GM18502 (cell line): ENCODE results near the gene TMEM207.
"Not testable (repeated sequence)": the region's sequence is repeated elsewhere in the genome, so short reads cannot be mapped to it uniquely, and the experiment has no call there.

Source experiments
- ATAC-seq: cut with Tn5 transposase; IDR thresholded peaks from one replicate; pipeline ENCODE4 v1.9.1; 2021; ENCODE audit warnings: mild to moderate bottlenecking; ENCODE audit not compliant: unreplicated experiment, poor library complexity

The TMEM207 gene

DNA sequence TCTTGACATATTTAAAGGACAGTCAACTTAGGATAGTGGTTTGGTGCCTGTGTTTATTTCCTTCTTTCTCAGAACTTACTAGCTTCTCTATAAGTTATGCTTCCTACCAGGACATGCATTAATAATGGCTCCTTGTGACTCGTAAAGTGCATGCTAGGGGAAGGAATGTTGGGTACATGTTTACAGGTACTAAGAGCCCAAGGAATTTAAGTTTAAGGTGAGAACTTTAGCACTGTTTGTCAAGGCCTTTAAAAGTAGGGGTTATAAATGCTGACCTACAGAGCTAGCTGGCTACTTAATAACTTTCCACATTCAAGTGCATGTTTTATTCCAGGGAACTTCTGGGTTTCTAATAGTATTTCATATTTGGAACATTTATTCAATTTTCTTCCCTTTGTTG, at the start of gene TMEM207:
TSS of gene TMEM207 (minus strand) at position 101 of the 400 bp plus-strand sequence. CDS start at position 9, 92 bp downstream.
- no peak for ATAC-seq

DNA sequence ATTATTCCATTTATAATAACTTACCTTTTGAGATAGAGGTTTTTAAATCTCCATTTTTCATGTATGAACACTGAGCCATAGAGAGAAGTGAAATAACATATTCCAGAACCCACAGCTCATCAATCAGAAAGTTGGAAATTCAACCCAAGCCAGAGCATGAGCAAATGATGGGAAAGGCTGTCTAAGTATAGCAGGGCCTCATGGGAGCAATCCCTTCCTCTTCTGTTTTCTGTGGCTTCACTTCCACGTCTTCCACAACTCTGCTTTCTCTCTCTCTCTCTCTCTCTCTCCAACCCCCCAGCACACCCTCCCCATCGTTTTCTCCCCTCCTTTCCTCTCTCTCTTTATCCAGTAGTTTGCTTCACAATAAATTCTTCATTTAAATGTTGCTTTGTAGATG, 49.4 kb upstream of the TMEM207 start:
- ATAC-seq = no peak

DNA sequence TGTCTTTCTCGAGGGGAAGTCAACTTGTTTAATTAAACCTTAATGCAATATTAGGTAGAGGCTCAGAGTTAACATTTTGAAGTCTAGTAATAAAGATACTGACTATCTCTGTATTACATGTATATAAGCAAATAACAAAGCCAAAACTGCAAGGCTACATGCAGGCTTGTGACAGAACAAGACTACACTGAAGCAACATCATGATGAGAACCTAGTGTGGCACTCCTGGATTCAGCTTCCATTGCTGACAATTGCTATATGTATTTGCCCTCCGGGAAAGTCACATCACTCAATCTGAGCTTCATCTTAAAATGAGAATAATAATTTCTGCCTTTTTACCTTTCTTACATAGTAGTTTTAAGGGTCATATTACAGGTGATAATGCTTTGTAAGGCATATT, 48.6 kb upstream of the TMEM207 start:
- no peak for ATAC-seq

DNA sequence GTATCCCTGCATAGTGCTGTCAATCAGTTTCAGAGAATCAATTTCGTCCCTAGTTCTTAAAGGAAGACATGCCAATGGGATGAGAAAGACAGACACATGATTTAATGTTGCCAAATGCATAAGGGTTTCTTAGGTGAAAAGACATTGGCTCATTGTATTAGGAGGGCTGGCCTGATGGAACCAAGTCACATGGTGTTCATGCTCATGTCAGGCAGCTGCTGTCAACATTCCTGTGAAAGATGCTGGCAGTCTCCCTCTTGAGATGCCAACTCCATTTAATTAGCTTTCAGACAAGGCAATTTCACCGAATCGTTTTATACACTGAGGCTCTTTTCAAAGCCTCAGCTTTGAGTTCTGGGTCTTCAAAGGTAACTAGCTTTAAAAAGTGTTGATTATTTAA, 48.1 kb upstream of the TMEM207 start:
- ATAC-seq = no peak

DNA sequence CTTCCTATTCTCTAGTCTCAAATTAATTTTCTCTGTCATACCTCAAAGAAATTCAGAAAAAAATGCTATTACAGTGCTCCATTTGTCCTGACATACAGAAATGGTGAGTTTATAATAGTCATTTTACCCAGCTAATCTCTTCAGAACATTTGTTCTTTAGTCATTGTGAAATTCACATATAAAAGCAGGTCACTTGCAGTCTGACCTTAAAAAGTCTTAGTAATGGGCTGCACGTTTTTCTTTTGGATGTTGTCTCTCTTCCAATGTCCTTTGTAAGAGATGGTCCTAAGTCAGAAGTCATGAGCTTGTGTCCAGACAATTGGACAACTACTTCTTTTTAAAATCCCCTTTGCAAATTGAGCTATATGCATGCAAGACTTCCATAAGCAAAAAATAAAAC, 47.2 kb upstream of the TMEM207 start:
- ATAC-seq = no peak

DNA sequence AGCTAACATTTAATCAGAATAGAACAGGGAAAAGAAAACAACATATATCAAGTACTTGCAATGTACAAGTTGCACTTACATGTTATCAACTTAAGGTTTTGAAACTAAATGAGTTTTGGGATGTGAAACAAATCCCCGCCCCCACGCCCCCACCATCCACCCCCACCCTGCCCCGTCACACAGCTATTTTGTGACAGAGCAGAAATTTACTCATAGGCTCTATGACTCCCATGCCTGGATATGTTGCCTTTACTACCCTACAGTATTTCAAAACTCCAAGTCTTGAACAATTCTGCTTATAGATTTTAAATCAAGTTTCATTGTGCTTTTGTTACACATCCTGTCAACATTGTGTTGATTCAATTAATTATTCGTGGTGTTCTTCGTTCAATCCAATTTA, 46.1 kb upstream of the TMEM207 start:
- ATAC-seq = no peak

DNA sequence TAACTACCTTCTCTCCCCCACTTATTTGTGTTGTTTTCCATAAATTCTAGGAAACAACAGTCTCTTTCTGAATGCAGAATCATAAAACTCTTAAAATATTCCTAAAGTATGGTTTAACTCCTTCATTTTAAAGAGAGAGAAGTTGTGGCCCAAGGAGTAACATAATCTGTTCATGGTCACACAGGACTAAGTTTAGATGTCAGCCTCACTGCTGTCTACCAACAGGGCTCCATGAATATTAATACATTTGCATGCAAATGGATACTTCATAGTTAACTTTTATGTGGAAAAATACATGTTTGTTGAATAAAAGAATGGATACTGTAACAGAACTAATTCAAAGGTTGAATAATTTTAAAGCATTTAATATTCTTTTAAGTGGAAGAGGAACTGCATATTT, 45.7 kb upstream of the TMEM207 start:
- no peak for ATAC-seq

DNA sequence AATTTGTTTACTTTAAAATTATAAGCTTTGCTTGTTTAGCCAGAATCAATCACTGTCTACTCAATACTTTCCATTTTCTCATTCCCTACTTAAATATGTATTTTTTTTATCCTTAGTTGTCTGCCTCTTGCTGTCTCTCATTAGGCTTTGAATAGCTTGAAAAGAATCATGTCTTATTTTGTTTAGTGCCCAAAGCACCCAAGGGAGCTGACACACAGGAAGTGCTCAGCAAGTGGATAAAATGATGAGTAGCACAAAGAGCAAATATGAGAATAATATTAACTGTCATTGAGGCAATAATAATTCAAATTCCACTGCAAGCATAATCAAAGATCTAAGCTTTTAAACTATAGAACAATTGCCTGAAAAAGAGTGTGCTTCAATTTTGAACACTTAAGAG, 45.2 kb upstream of the TMEM207 start:
- no peak for ATAC-seq

DNA sequence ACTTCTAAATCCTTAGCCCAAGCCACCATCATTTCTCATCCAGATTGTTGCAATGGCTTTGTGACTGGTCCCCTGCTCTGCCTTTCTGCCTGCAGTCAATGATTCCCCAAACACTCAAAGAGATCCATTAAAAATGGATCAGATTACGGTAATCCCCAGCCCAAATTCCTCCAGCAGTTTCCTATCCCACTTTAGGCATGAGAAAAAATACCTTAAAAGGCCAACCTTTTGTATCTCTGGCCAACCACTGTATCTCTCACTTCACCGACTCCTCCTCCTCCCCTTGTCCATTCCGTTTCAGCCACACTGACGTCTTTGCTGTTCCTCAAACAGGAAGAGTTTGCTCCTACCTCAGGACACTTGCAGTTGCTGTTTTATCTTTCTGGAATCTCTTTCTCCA, 43.3 kb upstream of the TMEM207 start:
- no peak for ATAC-seq

DNA sequence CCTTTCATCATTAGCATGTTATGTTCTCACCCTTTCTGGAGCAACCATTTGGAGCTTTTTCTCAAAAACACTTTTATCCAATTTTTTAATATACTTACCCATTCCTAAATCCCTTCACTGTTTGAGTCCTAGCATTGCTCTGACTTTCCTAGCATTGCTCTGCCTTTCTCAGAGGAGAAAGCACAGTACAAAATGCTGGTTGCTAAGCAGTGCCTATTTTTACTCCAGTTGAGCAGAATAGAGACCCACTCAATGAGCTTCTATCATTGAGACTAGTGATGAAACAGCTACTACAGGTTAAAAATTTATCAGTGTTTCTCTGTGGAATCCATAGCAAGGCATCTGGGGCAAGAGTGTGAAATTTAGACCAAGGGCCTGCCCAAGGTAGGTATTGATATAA, 42.4 kb upstream of the TMEM207 start:
- ATAC-seq = no peak

DNA sequence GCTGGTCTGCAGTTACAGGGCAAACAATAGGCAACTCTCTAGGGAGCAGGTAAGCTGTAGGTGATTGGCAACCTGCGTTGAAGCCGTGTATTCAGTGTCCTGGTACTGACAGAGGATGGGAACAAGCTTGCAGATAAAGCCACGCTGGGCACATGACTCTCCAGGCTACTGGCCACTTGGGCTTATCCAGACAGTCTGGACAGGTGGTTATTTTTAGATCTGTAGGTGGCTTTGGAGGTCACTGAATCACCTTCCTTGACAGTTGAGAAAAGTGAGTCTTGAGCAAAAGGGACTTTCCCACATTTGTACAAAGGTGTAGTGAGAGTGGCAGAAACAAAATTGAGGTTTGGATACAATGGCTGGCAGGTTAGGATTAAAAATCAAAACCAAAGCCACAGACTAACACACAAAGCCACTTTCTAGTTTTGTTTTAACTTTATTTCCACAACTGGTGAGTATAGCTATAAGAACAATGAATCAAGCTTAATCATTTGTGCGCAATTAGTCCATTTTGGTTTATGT, 41.9 kb upstream of the TMEM207 start:
- no peak for ATAC-seq

DNA sequence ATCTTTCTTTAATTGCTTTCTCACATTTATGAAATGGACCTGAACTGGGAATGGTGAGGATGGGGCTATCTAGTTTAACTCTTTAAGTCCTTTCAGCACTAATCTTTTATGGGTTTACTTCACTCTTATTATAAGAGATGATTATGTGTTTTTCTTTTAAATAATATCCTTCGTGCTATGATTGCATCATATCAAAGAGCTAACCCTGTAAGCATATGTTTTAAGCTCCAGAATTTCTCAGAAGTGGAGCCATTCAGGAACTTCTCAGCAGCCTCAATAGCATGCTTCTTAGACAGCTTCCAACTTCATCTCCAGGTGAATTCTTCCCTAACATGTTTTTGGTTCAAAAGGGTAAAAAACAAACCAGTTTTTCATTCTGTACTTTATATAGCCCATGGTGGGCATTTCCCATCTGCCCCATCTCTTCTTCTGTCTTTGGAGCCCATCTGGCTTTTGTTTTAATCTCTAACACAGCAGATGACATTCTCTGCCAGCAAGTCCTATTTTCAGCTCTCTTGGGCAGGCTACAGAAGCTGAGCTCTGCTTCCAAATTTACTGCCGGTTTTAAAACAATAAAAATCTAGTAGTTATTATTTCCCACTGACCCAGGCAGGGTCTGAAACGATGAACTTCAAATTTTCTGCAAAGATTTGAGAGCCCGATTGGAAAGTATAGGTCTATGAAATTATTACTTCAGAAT, 37.4 kb upstream of the TMEM207 start:
- ATAC-seq = no peak

DNA sequence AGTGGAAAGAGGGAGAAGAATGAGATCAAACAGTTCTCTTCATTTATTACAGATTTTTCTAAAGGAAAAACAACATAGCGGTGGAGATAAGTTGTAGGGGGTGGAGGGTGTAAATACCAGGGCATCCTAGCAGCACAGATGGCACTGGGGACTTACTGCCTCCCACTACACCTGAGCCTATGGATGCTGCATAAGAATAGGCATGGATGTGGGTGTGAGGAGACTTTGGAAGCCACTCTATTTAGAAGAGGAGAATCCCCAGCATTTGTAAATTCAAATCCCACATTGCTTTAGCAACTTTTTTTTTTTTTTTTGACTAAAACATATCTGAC, 36.8 kb upstream of the TMEM207 start:
- ATAC-seq = no peak

DNA sequence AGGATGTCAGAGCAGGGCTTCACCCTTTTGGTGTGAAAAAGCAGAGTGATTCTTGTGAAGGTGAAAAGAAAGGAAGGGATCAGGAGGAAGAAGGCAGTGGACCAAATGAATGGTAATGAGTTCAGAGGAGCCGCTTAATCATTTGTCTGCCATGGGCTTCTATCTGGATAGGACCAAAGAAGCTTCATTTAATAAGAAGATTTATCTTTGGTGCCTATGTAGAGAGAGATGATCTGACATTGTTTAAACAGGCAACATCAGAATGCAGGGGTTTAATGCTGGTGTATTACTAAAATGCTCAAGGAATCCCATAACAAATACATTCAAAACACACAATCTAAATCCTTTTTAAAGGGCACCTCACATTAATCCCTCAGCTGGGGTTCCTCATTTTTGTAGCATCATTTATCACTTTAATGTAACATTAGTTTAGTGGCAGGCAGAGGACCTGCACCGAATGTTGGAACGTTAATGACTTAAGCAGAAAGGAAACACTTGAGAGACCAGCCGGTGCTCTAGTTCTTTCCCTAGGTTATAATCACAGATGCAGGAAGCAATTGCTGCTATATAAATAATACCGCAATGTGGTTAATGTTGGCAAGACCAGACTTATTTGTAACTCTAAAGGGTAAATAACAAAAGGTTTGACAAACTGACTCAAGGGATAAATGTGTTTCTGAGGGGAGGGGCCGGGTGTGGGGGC, 36.3 kb upstream of the TMEM207 start:
- ATAC-seq = no peak

DNA sequence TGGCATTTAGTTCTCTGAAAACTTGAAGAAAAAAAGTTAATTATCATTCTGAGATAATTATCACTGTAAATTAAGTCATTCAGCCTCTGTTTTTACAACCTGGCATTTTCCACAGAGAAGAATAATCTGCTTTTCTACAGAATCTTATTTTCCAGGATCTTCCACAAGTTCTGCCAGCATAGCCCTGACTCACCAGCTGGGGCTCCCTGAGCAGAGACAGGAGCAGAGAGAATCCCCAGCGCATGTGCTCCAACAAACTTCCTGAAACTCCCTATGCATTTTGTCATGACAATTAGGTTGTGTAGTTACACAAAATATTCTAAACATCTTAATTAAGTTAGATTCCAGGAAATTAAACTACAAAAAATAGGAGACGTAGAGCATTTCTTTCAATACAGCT, 32.1 kb upstream of the TMEM207 start:
- no peak for ATAC-seq

DNA sequence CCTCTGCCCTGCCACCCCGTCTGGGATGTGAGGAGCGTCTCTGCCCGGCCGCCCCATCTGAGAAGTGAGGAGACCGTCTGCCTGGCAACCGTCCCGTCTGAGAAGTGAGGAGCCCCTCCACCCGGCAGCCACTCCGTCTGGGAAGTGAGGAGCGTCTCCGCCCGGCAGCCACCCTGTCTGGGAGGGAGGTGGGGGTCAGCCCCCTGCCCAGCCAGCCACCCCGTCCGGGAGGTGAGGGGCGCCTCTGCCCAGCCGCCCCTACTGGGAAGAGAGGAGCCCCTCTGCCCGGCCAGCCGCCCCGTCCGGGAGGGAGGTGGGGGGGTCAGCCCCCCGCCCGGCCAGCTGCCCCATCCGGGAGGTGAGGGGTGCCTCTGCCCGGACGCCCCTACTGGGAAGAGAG, 23.6 kb upstream of the TMEM207 start:
- ATAC-seq = not testable (repeated sequence)

DNA sequence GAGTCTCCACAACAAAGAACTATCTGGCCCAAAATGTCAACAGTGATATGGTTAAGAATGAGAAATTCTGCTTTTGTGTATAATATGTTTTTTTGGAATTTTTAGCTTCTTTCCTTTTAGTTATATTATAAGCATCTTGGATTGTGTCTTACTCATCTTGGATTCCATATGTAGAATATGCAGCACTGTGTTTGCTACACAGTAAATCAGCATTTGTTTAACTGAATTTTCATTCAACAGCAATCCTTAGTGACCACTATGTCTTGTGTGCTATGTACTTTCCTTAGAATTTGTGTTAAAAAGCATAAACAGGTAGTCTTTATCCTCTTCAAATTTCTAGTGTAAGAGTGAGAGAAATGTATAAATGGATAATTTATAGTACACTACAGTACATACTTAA, 18.2 kb upstream of the TMEM207 start:
- ATAC-seq = no peak

DNA sequence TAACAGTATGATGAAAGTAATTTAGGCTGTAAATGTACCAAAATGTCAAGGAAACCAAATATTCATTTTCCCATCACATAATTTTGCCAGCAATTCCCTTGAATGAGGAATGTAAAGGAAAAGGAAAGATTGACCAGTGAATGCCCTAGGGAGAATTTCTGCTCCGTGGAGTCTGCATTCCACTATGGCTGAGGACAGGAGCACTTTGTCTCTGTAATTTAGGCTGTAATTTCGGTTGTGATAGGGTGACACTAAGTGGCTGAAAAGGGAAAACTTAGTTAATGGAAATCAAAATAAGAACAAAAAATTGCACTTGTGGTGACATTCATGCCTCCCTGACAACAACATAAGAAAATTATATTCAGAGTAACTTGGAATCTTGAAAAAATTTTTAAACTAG, 8.3 kb upstream of the TMEM207 start:
- no peak for ATAC-seq

DNA sequence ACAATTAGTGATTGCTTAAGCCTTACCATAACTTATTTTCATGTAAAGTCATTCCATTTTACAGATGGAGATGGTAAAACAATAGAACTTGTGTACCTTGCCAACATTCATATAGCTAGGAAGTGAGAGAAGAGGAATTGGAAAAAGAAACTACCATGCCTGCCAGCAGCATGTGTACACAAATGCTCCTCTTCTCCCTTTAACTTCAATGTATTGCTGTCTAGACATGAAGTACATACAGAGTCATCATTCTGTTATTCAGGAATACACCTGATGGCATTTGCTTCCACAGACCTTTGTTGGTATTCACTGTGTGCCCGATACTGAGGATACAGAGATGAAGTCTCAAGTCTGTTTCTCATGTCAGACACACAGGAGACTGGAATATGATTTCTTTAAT, 7.1 kb upstream of the TMEM207 start:
- no peak for ATAC-seq

DNA sequence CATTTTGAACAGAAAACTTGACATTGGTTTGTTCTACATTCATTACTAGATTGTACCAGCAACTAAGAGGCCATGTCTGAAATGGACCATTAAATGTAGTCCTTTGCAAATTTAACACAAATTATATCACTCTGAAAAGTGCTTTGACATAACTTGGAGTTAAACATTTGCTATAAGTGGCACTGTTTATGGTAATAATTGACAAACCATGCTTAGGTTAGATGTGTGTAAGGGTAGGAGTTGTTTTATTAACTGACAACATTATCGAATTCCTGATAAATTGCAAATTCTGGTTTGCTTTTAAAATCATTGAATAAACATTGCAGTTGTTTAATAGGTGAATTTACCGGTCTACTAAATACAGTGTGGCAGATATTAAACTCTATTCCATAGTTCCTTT, 6.1 kb upstream of the TMEM207 start:
- ATAC-seq = no peak

DNA sequence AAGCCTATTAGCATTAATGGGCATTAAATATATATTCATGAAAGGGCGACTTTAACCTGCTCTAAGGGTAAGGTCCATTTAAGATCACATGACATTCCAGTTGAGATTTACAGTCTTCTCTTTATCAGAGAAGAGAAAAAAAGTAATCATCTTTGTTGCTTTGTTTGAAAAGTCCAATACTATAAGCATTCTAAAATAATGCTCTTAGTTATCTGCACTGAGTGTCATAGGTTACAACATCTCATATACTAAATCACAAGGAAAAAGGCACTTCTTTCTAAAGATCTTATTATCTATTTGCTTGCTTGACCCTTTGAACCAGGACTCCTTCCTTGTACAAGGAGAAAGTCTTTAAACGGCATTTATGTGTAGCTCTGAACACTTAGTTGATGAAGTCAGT, 1.4 kb downstream of the TMEM207 start:
- no peak for ATAC-seq
